ENCODE measurements around the gene USP3.
A peak's percentile ranks its signal among the peaks of the same experiment; 100 is the strongest.

DNA sequence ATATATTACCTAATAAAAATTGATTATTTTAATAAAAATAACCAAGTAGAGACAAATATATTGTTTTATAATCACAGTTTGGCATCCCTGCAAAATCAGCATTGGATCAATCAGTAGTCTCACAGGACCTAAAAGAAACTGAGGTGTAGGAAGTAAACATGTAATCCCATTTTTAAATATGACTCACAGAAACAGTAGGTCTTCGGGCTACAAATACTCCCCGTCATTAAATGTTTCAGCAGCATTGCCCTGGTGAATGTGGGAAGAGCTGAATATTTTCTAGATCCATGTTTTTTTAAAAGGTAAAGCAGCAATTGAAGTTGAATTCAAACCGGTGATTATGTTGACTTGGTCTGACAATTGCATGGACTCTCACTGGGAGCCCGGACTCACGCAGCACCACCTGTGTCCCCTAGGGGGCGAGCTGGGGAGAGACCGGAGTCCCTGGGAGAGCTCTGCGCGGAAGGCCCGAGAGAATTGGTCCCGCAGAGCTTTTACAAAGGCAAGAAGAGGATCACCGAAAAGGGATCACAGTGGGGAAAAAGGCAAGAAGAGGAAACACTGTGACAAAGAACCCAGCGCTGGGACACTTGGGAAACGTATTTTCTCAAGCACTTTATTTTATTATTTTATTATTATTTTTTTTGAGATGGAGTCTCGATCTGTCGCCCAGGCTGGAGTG is 17.2 kb upstream of the USP3 start:
- TF ChIP-seq, protein P1, sequence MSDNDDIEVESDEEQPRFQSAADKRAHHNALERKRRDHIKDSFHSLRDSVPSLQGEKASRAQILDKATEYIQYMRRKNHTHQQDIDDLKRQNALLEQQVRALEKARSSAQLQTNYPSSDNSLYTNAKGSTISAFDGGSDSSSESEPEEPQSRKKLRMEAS (IDR thresholded peaks at IDR 0.05; ENCODE audit: low read depth) = no peak
- no peak for TF ChIP-seq JUND (IDR thresholded peaks at IDR 0.05)
- TF ChIP-seq MXI1 (IDR thresholded peaks at IDR 0.05; ENCODE audit: low read depth, low read length) = no peak
- peak; percentile 75 for TF ChIP-seq RAD21 (IDR thresholded peaks at IDR 0.05; ENCODE audit: low read length)
- TF ChIP-seq, protein P2, sequence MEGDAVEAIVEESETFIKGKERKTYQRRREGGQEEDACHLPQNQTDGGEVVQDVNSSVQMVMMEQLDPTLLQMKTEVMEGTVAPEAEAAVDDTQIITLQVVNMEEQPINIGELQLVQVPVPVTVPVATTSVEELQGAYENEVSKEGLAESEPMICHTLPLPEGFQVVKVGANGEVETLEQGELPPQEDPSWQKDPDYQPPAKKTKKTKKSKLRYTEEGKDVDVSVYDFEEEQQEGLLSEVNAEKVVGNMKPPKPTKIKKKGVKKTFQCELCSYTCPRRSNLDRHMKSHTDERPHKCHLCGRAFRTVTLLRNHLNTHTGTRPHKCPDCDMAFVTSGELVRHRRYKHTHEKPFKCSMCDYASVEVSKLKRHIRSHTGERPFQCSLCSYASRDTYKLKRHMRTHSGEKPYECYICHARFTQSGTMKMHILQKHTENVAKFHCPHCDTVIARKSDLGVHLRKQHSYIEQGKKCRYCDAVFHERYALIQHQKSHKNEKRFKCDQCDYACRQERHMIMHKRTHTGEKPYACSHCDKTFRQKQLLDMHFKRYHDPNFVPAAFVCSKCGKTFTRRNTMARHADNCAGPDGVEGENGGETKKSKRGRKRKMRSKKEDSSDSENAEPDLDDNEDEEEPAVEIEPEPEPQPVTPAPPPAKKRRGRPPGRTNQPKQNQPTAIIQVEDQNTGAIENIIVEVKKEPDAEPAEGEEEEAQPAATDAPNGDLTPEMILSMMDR (IDR thresholded peaks at IDR 0.05) = peak; percentile 87
- no peak for TF ChIP-seq POLR2AphosphoS5 (IDR thresholded peaks at IDR 0.05; ENCODE audit: low read depth, low read length)
- TF ChIP-seq FOSL2 (IDR thresholded peaks at IDR 0.05; ENCODE audit: borderline replicate concordance, low read depth) = no peak
- TF ChIP-seq GABPA (IDR thresholded peaks at IDR 0.05; ENCODE audit: low read depth) = no peak
- TF ChIP-seq CHD2 (IDR thresholded peaks at IDR 0.05; ENCODE audit: low read length, partially characterized antibody) = peak; percentile 12
- no peak for TF ChIP-seq TEAD4 (IDR thresholded peaks at IDR 0.05; ENCODE audit: borderline replicate concordance, insufficient read depth)
- TF ChIP-seq, protein P3, sequence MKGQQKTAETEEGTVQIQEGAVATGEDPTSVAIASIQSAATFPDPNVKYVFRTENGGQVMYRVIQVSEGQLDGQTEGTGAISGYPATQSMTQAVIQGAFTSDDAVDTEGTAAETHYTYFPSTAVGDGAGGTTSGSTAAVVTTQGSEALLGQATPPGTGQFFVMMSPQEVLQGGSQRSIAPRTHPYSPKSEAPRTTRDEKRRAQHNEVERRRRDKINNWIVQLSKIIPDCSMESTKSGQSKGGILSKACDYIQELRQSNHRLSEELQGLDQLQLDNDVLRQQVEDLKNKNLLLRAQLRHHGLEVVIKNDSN (IDR thresholded peaks at IDR 0.05; ENCODE audit: borderline replicate concordance, low read depth) = no peak

Data from SK-N-SH (cell line).